Uterus (tissue), 4 donors: Measurements from ENCODE around the gene SLC22A12. TPM values are rescaled to one million over a fixed set of nuclear protein-coding genes. Genes with fewer than 3 reads are reported as not detected.
"Not testable (repeated sequence)": the region's sequence is repeated elsewhere in the genome, so short reads cannot be mapped to it uniquely, and the experiment has no call there.

Experiments
- DNase-seq, 2 donors: peaks; one replicate each; pipeline ENCODE4 v3.0.0-alpha.2; 2019 to 2020
- H3K27ac ChIP-seq, 2 donors: fragments of 200-600 bp; sonication (generic); 1 replicate in 1 of 2; 2 replicates in 1 of 2; pipeline ENCODE4 v1.5.1; 2016 to 2018
- H3K27me3 ChIP-seq, 2 donors: fragments of 200-600 bp; sonication (generic); one replicate each; pipeline ENCODE4 v1.5.1; 2018 to 2019; ENCODE audit warnings: control low read depth in 1 of 2
- H3K36me3 ChIP-seq, 2 donors: fragments of 200-600 bp; sonication (generic); one replicate each; pipeline ENCODE4 v1.5.1; 2019; ENCODE audit warnings: control low read depth in 1 of 2
- H3K4me1 ChIP-seq, 2 donors: fragments of 200-600 bp; sonication (generic); one replicate each; pipeline ENCODE4 v1.5.1; 2018 to 2019; ENCODE audit warnings: control low read depth in 1 of 2
- H3K4me3 ChIP-seq, 2 donors: fragments of 200-600 bp; sonication (generic); 1 replicate in 1 of 2; 2 replicates in 1 of 2; pipeline ENCODE4 v1.5.1; 2018 to 2019; ENCODE audit warnings: mild to moderate bottlenecking in 1 of 2
- H3K9me3 ChIP-seq, 2 donors: fragments of 200-600 bp; sonication (generic); one replicate each; pipeline ENCODE4 v1.5.1; 2019; ENCODE audit warnings: control low read depth in 1 of 2
- CTCF ChIP-seq, 4 experiments: fragments of 200-600 bp in 2 of 4; fragments of 450-650 bp in 2 of 4; sonication (generic) in 2 of 4; IDR thresholded peaks; one replicate each; pipeline ENCODE4 v1.5.1; 2016 to 2019; ENCODE audit warnings: antibody characterized with exemption in 4 of 4, mild to moderate bottlenecking in 2 of 4, moderate library complexity in 1 of 4
- POLR2A ChIP-seq, 2 donors: fragments of 450-650 bp; IDR thresholded peaks; one replicate each; pipeline ENCODE4 v1.6.1; 2016; ENCODE audit warnings: antibody characterized with exemption in 2 of 2, mild to moderate bottlenecking in 1 of 2, moderate library complexity in 1 of 2
- intact Hi-C: fragments of 100-400 bp; cut with DNase I; formaldehyde crosslinking; loops from one replicate; pipeline ENCODE4 v1.15.1; 2023; ENCODE audit warnings: low total_unique reads
- total RNA-seq, 4 donors: library from RNA; depleted of rRNA in 3 of 4; stranded (reverse); fragments of >200 nt in 3 of 4; gene quantifications; one replicate each; pipeline versions ENCODE4 v1.1.0 to v1.2.4, GENCODE V29; 2014 to 2023
- donor health status: DM: yes; HTN: yes; CAD: no.

Gene SLC22A12
- total RNA-seq, 4 donors from 2014 or later = not detected

GRCh38 chr11:64593156-64594105, 2.4 kb downstream of the SLC22A12 start:
- DNase-seq = no peak
- no peaks in the 10 kb centered on the region for H3K36me3 ChIP-seq

GRCh38 chr11:64594159-64594939, 3.3 kb downstream of the SLC22A12 start:
- H3K27me3 ChIP-seq = no peaks in the 10 kb centered on the region
- intact Hi-C loops = no loop called here
- H3K36me3 ChIP-seq = no peaks in the 10 kb centered on the region
- no peak overlapping the region for H3K4me3 ChIP-seq
- no peak overlapping the region for H3K27ac ChIP-seq
- H3K4me1 ChIP-seq = no peaks in the 10 kb centered on the region
- TF ChIP-seq POLR2A (IDR thresholded peaks at IDR 0.05) = no peak
- TF ChIP-seq CTCF (IDR thresholded peaks at IDR 0.05) = no peak
- no peaks in the 10 kb centered on the region for H3K9me3 ChIP-seq
- DNase-seq = no peak

More at GRCh38 chr11:64593156-64594105, 2.4 kb downstream of the SLC22A12 start:
- TF ChIP-seq CTCF (IDR thresholded peaks at IDR 0.05) (no peak), POLR2A (IDR thresholded peaks at IDR 0.05) (no peak)
- Histone ChIP-seq H3K27me3 (no peaks in the 10 kb centered on the region), H3K27ac (no peak overlapping the region), H3K4me1 (no peaks in the 10 kb centered on the region), H3K4me3 (no peak overlapping the region), H3K9me3 (no peaks in the 10 kb centered on the region)
- intact Hi-C loops = no loop called here

- DNase-seq, H3K27ac ChIP-seq, H3K36me3 ChIP-seq, H3K9me3 ChIP-seq, H3K4me1 ChIP-seq, H3K4me3 ChIP-seq, intact Hi-C loops, H3K27me3 ChIP-seq: not testable (repeated sequence)
These were observed 4.9 kb downstream of the SLC22A12 start for GRCh38 chr11:64595922-64596321.

GRCh38 chr11:64597671-64598101, 6.7 kb downstream of the SLC22A12 start:
- no peaks in the 10 kb centered on the region for H3K4me1 ChIP-seq
- intact Hi-C loops = no loop called here
- no peaks in the 10 kb centered on the region for H3K36me3 ChIP-seq
- no peaks in the 10 kb centered on the region for H3K27me3 ChIP-seq
- no peak overlapping the region for H3K4me3 ChIP-seq
- TF ChIP-seq POLR2A (IDR thresholded peaks at IDR 0.05) (no peak), CTCF (IDR thresholded peaks at IDR 0.05) (no peak)
- H3K27ac ChIP-seq = no peak overlapping the region
- no peak for DNase-seq
- no peaks in the 10 kb centered on the region for H3K9me3 ChIP-seq

GRCh38 chr11:64598106-64598796, 7.2 kb downstream of the SLC22A12 start:
- no peak for DNase-seq
- TF ChIP-seq CTCF (IDR thresholded peaks at IDR 0.05) = no peak
- no peak overlapping the region for H3K4me3 ChIP-seq
- intact Hi-C loops = no loop called here
- H3K36me3 ChIP-seq = no peaks in the 10 kb centered on the region
- no peaks in the 10 kb centered on the region for H3K27me3 ChIP-seq
- H3K9me3 ChIP-seq = no peaks in the 10 kb centered on the region
- no peaks in the 10 kb centered on the region for H3K4me1 ChIP-seq
- no peak overlapping the region for H3K27ac ChIP-seq
